ENCODE measurements around the gene UROC1. TPM values are rescaled to one million over a fixed set of nuclear protein-coding genes. Genes with fewer than 3 reads are reported as not detected.

UROC1 gene
- total and polyA plus RNA-seq, 2 experiments from 2014 or later, result not detected

DNA sequence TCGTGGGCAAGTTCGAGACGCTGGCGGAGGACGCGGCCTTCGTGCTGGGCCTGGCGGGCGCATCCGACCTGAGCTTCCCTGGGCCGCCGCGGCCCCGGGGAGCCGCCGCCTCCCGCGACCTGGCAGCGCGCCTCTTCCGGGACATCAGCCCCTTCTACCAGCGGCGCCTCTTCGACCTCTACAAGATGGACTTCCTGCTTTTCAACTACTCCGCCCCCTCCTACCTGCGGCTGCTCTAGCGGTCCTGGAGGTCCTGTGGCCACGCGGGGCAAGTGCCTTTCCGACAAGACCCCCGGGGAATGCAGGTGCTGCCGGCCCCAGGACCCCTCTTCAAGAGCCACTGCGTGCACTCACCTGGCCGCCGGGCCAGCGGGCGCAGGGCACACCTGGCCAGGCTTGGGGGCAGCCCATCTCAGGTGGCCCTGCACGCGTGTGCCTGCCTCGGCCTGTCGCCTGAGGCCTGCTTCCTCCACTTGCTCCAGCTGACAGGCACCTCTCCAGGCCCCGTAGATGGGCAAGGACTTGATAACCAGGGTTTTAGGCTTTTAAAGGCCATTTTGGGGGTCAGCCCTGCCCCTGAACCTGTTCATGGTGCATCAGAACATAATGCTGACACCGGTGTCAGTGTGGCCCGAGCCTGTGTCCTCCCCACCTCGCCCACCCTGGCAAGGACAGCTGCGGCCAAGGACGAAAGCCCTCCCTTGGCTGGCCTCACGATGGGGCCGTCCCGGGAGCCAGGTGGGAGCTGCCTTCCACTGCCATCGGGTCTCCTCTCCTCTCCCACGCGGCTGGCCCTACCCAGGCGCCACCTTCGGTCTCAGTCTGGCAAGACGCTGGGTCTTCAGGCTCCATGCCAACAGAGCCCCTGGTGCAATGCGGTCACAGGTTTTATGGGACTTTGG, 25.0 kb upstream of the UROC1 start:
- H3K4me2 ChIP-seq, result no peak overlapping the region
- peak overlapping the region; percentile 74; the same call in 1 of the 2 replicates for H2AFZ ChIP-seq
- H3K27me3 ChIP-seq (ENCODE audit: insufficient read depth), result peaks cover 11% of the 10 kb centered on the region; the same call in 1 of the 2 replicates
- no peaks in the 10 kb centered on the region for H3K9me2 ChIP-seq (ENCODE audit: insufficient read depth)
- TF ChIP-seq NANOG (IDR thresholded peaks at IDR 0.05; ENCODE audit: borderline replicate concordance), result no peak
- no peak for TF ChIP-seq ZNF331 (CRISPR knock-in tag; IDR thresholded peaks at IDR 0.05; ENCODE audit: low read depth)
- TF ChIP-seq ZNF114 (CRISPR knock-in tag; IDR thresholded peaks at IDR 0.05), result no peak
- no peak for TF ChIP-seq STAT1 (IDR thresholded peaks at IDR 0.05; ENCODE audit: unreplicated experiment)
- Mint-ChIP-seq H3K27ac (no peak overlapping the region), H3K36me3 (ENCODE audit: low read depth) (peaks cover 3% of the 10 kb centered on the region; the same call in 1 of the 3 replicates), H3K9me3 (no peaks in the 10 kb centered on the region), H3K27me3 (ENCODE audit: insufficient read depth, low read depth, poor library complexity) (peaks cover 9% of the 10 kb centered on the region), H3K4me1 (peaks cover 16% of the 10 kb centered on the region), H3K4me3 (no peak overlapping the region)
- no peak for DNase-seq (ENCODE audit: low spot score)
- H3K27ac ChIP-seq (ENCODE audit: low read depth), result no peak overlapping the region
- 0 out of 2 replicates have a peak, but pooled peaks cover 5% of the 10 kb centered on the region for H3F3A ChIP-seq (replicated peaks; ENCODE audit: low read depth)
- no peak overlapping the region for H3K4me3 ChIP-seq
- H4K20me1 ChIP-seq (replicated peaks; ENCODE audit: insufficient read depth), result no peaks in the 10 kb centered on the region
- H3K4me1 ChIP-seq (ENCODE audit: insufficient read depth), result no peaks in the 10 kb centered on the region; the same call in 1 of the 2 replicates
- H3K36me3 ChIP-seq (ENCODE audit: insufficient read depth), result no peaks in the 10 kb centered on the region
- H3K79me2 ChIP-seq (replicated peaks; ENCODE audit: insufficient read depth), result no peaks in the 10 kb centered on the region
- peak; percentile 51 for ATAC-seq

DNA sequence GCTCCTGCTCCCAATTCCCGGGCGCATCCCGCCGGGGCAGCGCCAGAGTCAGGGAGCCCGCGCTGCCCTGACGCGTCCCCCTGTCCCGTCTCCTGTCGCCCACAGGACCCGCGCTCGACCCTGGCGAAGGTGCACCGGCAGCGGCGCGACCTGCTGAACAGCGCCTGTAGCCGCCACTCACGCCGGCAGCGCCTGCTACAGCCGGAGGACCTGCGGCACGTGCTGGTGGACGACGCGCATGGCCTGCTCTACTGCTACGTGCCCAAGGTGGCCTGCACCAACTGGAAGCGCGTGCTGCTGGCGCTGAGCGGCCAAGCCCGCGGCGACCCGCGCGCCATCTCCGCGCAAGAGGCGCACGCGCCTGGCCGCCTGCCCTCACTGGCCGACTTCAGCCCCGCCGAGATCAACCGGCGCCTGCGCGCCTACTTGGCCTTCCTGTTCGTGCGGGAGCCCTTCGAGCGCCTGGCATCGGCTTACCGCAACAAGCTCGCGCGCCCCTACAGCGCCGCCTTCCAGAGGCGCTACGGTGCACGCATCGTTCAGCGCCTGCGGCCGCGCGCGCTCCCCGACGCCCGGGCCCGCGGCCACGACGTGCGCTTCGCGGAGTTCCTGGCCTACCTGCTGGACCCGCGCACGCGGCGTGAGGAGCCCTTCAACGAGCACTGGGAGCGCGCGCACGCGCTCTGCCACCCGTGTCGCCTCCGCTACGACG, 24.2 kb upstream of the UROC1 start:
- no peaks in the 10 kb centered on the region; the same call in 1 of the 2 replicates for H3K4me1 ChIP-seq (ENCODE audit: insufficient read depth)
- TF ChIP-seq NANOG (IDR thresholded peaks at IDR 0.05; ENCODE audit: borderline replicate concordance), result no peak
- TF ChIP-seq, protein P1, sequence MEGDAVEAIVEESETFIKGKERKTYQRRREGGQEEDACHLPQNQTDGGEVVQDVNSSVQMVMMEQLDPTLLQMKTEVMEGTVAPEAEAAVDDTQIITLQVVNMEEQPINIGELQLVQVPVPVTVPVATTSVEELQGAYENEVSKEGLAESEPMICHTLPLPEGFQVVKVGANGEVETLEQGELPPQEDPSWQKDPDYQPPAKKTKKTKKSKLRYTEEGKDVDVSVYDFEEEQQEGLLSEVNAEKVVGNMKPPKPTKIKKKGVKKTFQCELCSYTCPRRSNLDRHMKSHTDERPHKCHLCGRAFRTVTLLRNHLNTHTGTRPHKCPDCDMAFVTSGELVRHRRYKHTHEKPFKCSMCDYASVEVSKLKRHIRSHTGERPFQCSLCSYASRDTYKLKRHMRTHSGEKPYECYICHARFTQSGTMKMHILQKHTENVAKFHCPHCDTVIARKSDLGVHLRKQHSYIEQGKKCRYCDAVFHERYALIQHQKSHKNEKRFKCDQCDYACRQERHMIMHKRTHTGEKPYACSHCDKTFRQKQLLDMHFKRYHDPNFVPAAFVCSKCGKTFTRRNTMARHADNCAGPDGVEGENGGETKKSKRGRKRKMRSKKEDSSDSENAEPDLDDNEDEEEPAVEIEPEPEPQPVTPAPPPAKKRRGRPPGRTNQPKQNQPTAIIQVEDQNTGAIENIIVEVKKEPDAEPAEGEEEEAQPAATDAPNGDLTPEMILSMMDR (conservative IDR thresholded peaks at IDR 0.05; ENCODE audit: low read depth in 2 of 2), result 0 out of 4 replicates have a peak, but pooled peaks of 1 of the 2 experiments have one; percentile 4
- peaks cover 9% of the 10 kb centered on the region; the same call in 2 of the 3 replicates for H3K4me1 Mint-ChIP-seq
- no peak overlapping the region for H3K4me3 Mint-ChIP-seq
- H3K9me2 ChIP-seq (ENCODE audit: insufficient read depth), result no peaks in the 10 kb centered on the region
- no peak overlapping the region for H3K4me3 ChIP-seq
- H3K27ac Mint-ChIP-seq, result no peak overlapping the region
- DNase-seq (ENCODE audit: low spot score) (peak; percentile 80), ATAC-seq (peak; percentile 76)
- no peaks in the 10 kb centered on the region for H3K36me3 ChIP-seq (ENCODE audit: insufficient read depth)
- peak overlapping the region; percentile 74; the same call in 1 of the 2 replicates for H2AFZ ChIP-seq
- peaks cover 9% of the 10 kb centered on the region for H3K27me3 Mint-ChIP-seq (ENCODE audit: insufficient read depth, low read depth, poor library complexity)
- no peak overlapping the region for H3K27ac ChIP-seq (ENCODE audit: low read depth)
- no peaks in the 10 kb centered on the region for H3K9me3 Mint-ChIP-seq
- peaks cover 11% of the 10 kb centered on the region; the same call in 1 of the 2 replicates for H3K27me3 ChIP-seq (ENCODE audit: insufficient read depth)
- 0 out of 2 replicates have a peak, but pooled peaks cover 5% of the 10 kb centered on the region for H3F3A ChIP-seq (replicated peaks; ENCODE audit: low read depth)
- H4K20me1 ChIP-seq (replicated peaks; ENCODE audit: insufficient read depth), result no peaks in the 10 kb centered on the region
- no peaks in the 10 kb centered on the region for H3K79me2 ChIP-seq (replicated peaks; ENCODE audit: insufficient read depth)
- H3K4me2 ChIP-seq, result no peak overlapping the region
- H3K36me3 Mint-ChIP-seq (ENCODE audit: low read depth), result peaks cover 3% of the 10 kb centered on the region; the same call in 1 of the 3 replicates
